Ascending aorta (tissue), 2 donors: ENCODE results near the gene TMEM139. TPM values are rescaled to one million over a fixed set of nuclear protein-coding genes. Genes with fewer than 3 reads are reported as not detected.
A peak's percentile ranks its signal among the peaks of the same experiment; 100 is the strongest.
"Not testable (repeated sequence)": the region's sequence is repeated elsewhere in the genome, so short reads cannot be mapped to it uniquely, and the experiment has no call there.

Experiments used
- DNase-seq, 2 donors: peaks; one replicate each; pipeline ENCODE4 v3.0.0-alpha.2; 2019; ENCODE audit warnings: low spot score in 2 of 2
- H3K27ac ChIP-seq, 2 donors: fragments of 200-600 bp; sonication (generic); one replicate each; pipeline ENCODE4 v1.5.1; 2016 to 2017; ENCODE audit warnings: mild to moderate bottlenecking in 1 of 2
- H3K27me3 ChIP-seq: fragments of 200-600 bp; sonication (generic); one replicate; pipeline ENCODE4 v1.5.1; 2017
- H3K36me3 ChIP-seq, 2 donors: fragments of 200-600 bp; sonication (generic); one replicate each; pipeline ENCODE4 v1.5.1; 2016
- H3K4me1 ChIP-seq, 2 donors: fragments of 200-600 bp; sonication (generic); one replicate each; pipeline ENCODE4 v1.5.1; 2016 to 2017; ENCODE audit warnings: mild to moderate bottlenecking in 1 of 2
- H3K4me3 ChIP-seq, 2 donors: fragments of 200-600 bp; sonication (generic); one replicate each; pipeline ENCODE4 v1.5.1; 2016 to 2017; ENCODE audit warnings: mild to moderate bottlenecking in 1 of 2
- H3K9me3 ChIP-seq, 2 donors: fragments of 200-600 bp; sonication (generic); one replicate each; pipeline ENCODE4 v1.5.1; 2016
- CTCF ChIP-seq, 3 experiments: fragments of 200-600 bp in 2 of 3; fragments of 450-650 bp in 1 of 3; sonication (generic) in 2 of 3; IDR thresholded peaks; one replicate each; pipeline ENCODE4 v1.5.1; 2016 to 2019; ENCODE audit warnings: antibody characterized with exemption in 3 of 3, mild to moderate bottlenecking in 1 of 3, moderate library complexity in 1 of 3
- intact Hi-C: fragments of 100-400 bp; cut with DNase I; formaldehyde crosslinking; loops from one replicate; pipeline ENCODE4 v1.15.1; 2023
- total RNA-seq: library from RNA; depleted of rRNA; stranded (reverse); fragments of >200 nt; gene quantifications from one replicate; pipeline ENCODE4 v1.1.0, GENCODE V29; 2016

TMEM139 gene
- total RNA-seq, 1 donor from 2014 or later = 11.5 TPM

GRCh38 chr7:143289421-143289820 lies 4.7 kb downstream of the TMEM139 start:
- Histone ChIP-seq H3K36me3 (peaks cover 25 to 26% of the 10 kb centered on the region in 2 donors), H3K27ac (peak overlapping the region; percentile 94), H3K27me3 (no peaks in the 10 kb centered on the region), H3K4me3 (peak overlapping the region; percentile 89 to 93), H3K9me3 (no peaks in the 10 kb centered on the region), H3K4me1 (peaks cover 3 to 11% of the 10 kb centered on the region in 2 donors)
- TF ChIP-seq CTCF (IDR thresholded peaks at IDR 0.05) = no peak
- intact Hi-C loops = loop anchor here (2.0 to 5.0 kb wide), 4 partner anchors 47 to 613 kb away; partner anchors contain the start of genes FAM131B and TCAF1
- no peak for DNase-seq

- H3K27ac ChIP-seq = peak overlapping the region in 1 of 2 donors; percentile 94
- peaks cover 30 to 31% of the 10 kb centered on the region in 2 donors for H3K36me3 ChIP-seq
- H3K4me3 ChIP-seq = peak overlapping the region in 1 of 2 donors; percentile 89
- H3K9me3 ChIP-seq, H3K27me3 ChIP-seq, DNase-seq: not testable (repeated sequence)
- peaks cover 3 to 11% of the 10 kb centered on the region in 2 donors for H3K4me1 ChIP-seq
- intact Hi-C loops = loop anchor here (2.0 to 5.0 kb wide), 4 partner anchors 48 to 612 kb away; partner anchors contain the start of genes FAM131B and TCAF1
These were observed 5.1 kb downstream of the TMEM139 start for GRCh38 chr7:143289888-143290287.

- Histone ChIP-seq H3K36me3 (peaks cover 34 to 35% of the 10 kb centered on the region in 2 donors), H3K27ac (no peak overlapping the region), H3K9me3 (no peaks in the 10 kb centered on the region), H3K4me1 (peaks cover 3 to 11% of the 10 kb centered on the region in 2 donors), H3K27me3 (no peaks in the 10 kb centered on the region), H3K4me3 (no peak overlapping the region)
- intact Hi-C loops = no loop called here
- no peak for DNase-seq
- no peak for TF ChIP-seq CTCF (IDR thresholded peaks at IDR 0.05)
These were observed 5.5 kb downstream of the TMEM139 start for GRCh38 chr7:143290293-143290692.

GRCh38 chr7:143292876-143293275 lies 8.1 kb downstream of the TMEM139 start:
- DNase-seq = no peak
- intact Hi-C loops = no loop called here
- Histone ChIP-seq H3K9me3 (no peaks in the 10 kb centered on the region), H3K4me1 (peaks cover 3 to 12% of the 10 kb centered on the region in 2 donors), H3K27ac (no peak overlapping the region), H3K27me3 (no peaks in the 10 kb centered on the region), H3K36me3 (peaks cover 34 to 35% of the 10 kb centered on the region in 2 donors), H3K4me3 (no peak overlapping the region)
- TF ChIP-seq CTCF (IDR thresholded peaks at IDR 0.05) = no peak

- H3K9me3 ChIP-seq = no peaks in the 10 kb centered on the region
- intact Hi-C loops = no loop called here
- peak overlapping the region in 1 of 2 donors; percentile 38 for H3K27ac ChIP-seq
- H3K27me3 ChIP-seq = no peaks in the 10 kb centered on the region
- TF ChIP-seq CTCF (IDR thresholded peaks at IDR 0.05) = no peak
- peaks cover 59 to 63% of the 10 kb centered on the region in 2 donors for H3K36me3 ChIP-seq
- no peak for DNase-seq
- no peak overlapping the region for H3K4me3 ChIP-seq
- peaks cover 0 to 4% of the 10 kb centered on the region in 2 donors for H3K4me1 ChIP-seq
These were observed 11.1 kb downstream of the TMEM139 start for GRCh38 chr7:143295870-143296269.

- Histone ChIP-seq H3K4me3 (no peak overlapping the region), H3K27ac (peak overlapping the region in 1 of 2 donors; percentile 38), H3K27me3 (no peaks in the 10 kb centered on the region), H3K4me1 (peaks cover 0 to 4% of the 10 kb centered on the region in 2 donors), H3K9me3 (no peaks in the 10 kb centered on the region), H3K36me3 (peaks cover 61 to 71% of the 10 kb centered on the region in 2 donors)
- intact Hi-C loops = no loop called here
- DNase-seq = no peak
- TF ChIP-seq CTCF (IDR thresholded peaks at IDR 0.05) = no peak
These were observed 11.9 kb downstream of the TMEM139 start for GRCh38 chr7:143296686-143297085.
